Uterus (tissue), 2 donors: ENCODE measurements around the gene EPS15.
"Not testable (repeated sequence)": the region's sequence is repeated elsewhere in the genome, so short reads cannot be mapped to it uniquely, and the experiment has no call there.

Experiments used
- CTCF ChIP-seq, 4 experiments: fragments of 200-600 bp in 2 of 4; fragments of 450-650 bp in 2 of 4; sonication (generic) in 2 of 4; IDR thresholded peaks; one replicate each; pipeline ENCODE4 v1.5.1; 2016 to 2019; ENCODE audit warnings: antibody characterized with exemption in 4 of 4, mild to moderate bottlenecking in 2 of 4, moderate library complexity in 1 of 4
- POLR2A ChIP-seq, 2 donors: fragments of 450-650 bp; IDR thresholded peaks; one replicate each; pipeline ENCODE4 v1.6.1; 2016; ENCODE audit warnings: antibody characterized with exemption in 2 of 2, mild to moderate bottlenecking in 1 of 2, moderate library complexity in 1 of 2

GRCh38 chr1:51387288-51387687 is 131.8 kb downstream of the EPS15 start:
- TF ChIP-seq CTCF, POLR2A (IDR thresholded peaks at IDR 0.05): not testable (repeated sequence)
